ENCODE data around the gene TSPAN11. TPM values are rescaled to one million over a fixed set of nuclear protein-coding genes. Genes with fewer than 3 reads are reported as not detected.
A peak's percentile ranks its signal among the peaks of the same experiment; 100 is the strongest.

Gene TSPAN11
- total and polyA plus RNA-seq, 2 experiments from 2014 or later, result 5.2 to 9.6 TPM

GRCh38 chr12:30927222-30927611 is 669 bp downstream of the TSPAN11 start:
- H3K4me3 ChIP-seq, result no peak overlapping the region
- H3K27ac ChIP-seq, result peak overlapping the region; percentile 90
- no peaks in the 10 kb centered on the region for H3K9me2 ChIP-seq (replicated peaks; ENCODE audit: insufficient read depth)
- TF ChIP-seq EZH2 (IDR thresholded peaks at IDR 0.05; ENCODE audit: borderline replicate concordance), result no peak
- TF ChIP-seq CTCF (IDR thresholded peaks at IDR 0.05; ENCODE audit: poor library complexity), result no peak
- no peak for TF ChIP-seq EZH2phosphoT487 (IDR thresholded peaks at IDR 0.05; ENCODE audit: low read depth, severe bottlenecking, unreplicated experiment)
- H4K20me1 ChIP-seq (ENCODE audit: insufficient read depth, poor library complexity, severe bottlenecking), result no peaks in the 10 kb centered on the region
- H3K4me1 ChIP-seq (ENCODE audit: insufficient read depth), result peaks cover 15% of the 10 kb centered on the region
- peaks cover 32% of the 10 kb centered on the region for H3K27me3 ChIP-seq
- no peaks in the 10 kb centered on the region for H3K36me3 ChIP-seq (replicated peaks; ENCODE audit: insufficient read depth, low read depth)
- peaks cover 5% of the 10 kb centered on the region for H3K79me2 ChIP-seq
- H3K9me3 ChIP-seq (ENCODE audit: low read depth), result no peaks in the 10 kb centered on the region
- WGBS (ENCODE audit: low lambda C conversion rate, missing lambda C conversion rate), result 76% methylated on average over 7 of the region's 7 CpGs
- DNase-seq (ENCODE audit: low spot score), result no peak
- H2AFZ ChIP-seq, result peak overlapping the region; percentile 66
- peak overlapping the region; percentile 93 for H3K4me2 ChIP-seq

- no peaks in the 10 kb centered on the region for H3K9me3 ChIP-seq (ENCODE audit: low read depth)
- peaks cover 15% of the 10 kb centered on the region for H3K4me1 ChIP-seq (ENCODE audit: insufficient read depth)
- H3K27ac ChIP-seq, result no peak overlapping the region
- H3K27me3 ChIP-seq, result peaks cover 32% of the 10 kb centered on the region
- 74% methylated on average over 12 of the region's 12 CpGs for WGBS (ENCODE audit: low lambda C conversion rate, missing lambda C conversion rate)
- TF ChIP-seq EZH2phosphoT487 (IDR thresholded peaks at IDR 0.05; ENCODE audit: low read depth, severe bottlenecking, unreplicated experiment) (no peak), CTCF (IDR thresholded peaks at IDR 0.05; ENCODE audit: poor library complexity) (no peak), EZH2 (IDR thresholded peaks at IDR 0.05; ENCODE audit: borderline replicate concordance) (no peak)
- H3K36me3 ChIP-seq (replicated peaks; ENCODE audit: insufficient read depth, low read depth), result no peaks in the 10 kb centered on the region
- peaks cover 5% of the 10 kb centered on the region for H3K79me2 ChIP-seq
- H3K4me3 ChIP-seq, result no peak overlapping the region
- no peak for DNase-seq (ENCODE audit: low spot score)
- no peaks in the 10 kb centered on the region for H3K9me2 ChIP-seq (replicated peaks; ENCODE audit: insufficient read depth)
- no peaks in the 10 kb centered on the region for H4K20me1 ChIP-seq (ENCODE audit: insufficient read depth, poor library complexity, severe bottlenecking)
- no peak overlapping the region for H2AFZ ChIP-seq
- H3K4me2 ChIP-seq, result peak overlapping the region; percentile 93
Observed at GRCh38 chr12:30928356-30929244, 2.1 kb downstream of the TSPAN11 start.

GRCh38 chr12:30930238-30930637 is 3.7 kb downstream of the TSPAN11 start:
- Histone ChIP-seq H4K20me1 (ENCODE audit: insufficient read depth, poor library complexity, severe bottlenecking) (no peaks in the 10 kb centered on the region), H3K4me1 (ENCODE audit: insufficient read depth) (peaks cover 15% of the 10 kb centered on the region), H3K36me3 (replicated peaks; ENCODE audit: insufficient read depth, low read depth) (no peaks in the 10 kb centered on the region), H3K79me2 (peaks cover 5% of the 10 kb centered on the region), H3K4me3 (no peak overlapping the region), H3K4me2 (no peak overlapping the region), H3K27ac (no peak overlapping the region), H3K9me3 (ENCODE audit: low read depth) (no peaks in the 10 kb centered on the region), H3K9me2 (replicated peaks; ENCODE audit: insufficient read depth) (no peaks in the 10 kb centered on the region), H3K27me3 (peaks cover 25% of the 10 kb centered on the region), H2AFZ (no peak overlapping the region)
- 70% methylated on average over 7 of the region's 7 CpGs for WGBS (ENCODE audit: low lambda C conversion rate, missing lambda C conversion rate)
- no peak for DNase-seq (ENCODE audit: low spot score)
- no peak for TF ChIP-seq EZH2 (IDR thresholded peaks at IDR 0.05; ENCODE audit: borderline replicate concordance)
- no peak for TF ChIP-seq CTCF (IDR thresholded peaks at IDR 0.05; ENCODE audit: poor library complexity)
- no peak for TF ChIP-seq EZH2phosphoT487 (IDR thresholded peaks at IDR 0.05; ENCODE audit: low read depth, severe bottlenecking, unreplicated experiment)

Data from hepatocyte (in vitro differentiated cells).